ENCODE measurements around the gene ATP11C.

DNA sequence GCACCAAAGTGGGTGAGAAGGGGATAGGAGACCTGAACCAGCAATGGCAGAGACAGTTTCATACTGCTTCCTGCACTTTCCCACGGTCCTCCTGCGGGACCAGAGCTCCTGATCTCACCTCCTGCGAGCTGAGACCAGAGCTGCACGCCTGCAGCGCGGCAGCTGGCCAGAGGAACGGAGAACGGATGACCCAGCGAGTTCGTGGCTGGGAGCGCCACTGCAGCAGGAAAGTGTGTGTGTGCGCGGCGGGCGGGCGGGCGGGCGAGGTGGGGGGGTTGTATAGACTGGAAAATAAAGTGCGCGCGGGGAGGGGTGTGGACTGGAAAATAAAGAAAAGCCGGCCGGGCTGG is 241.4 kb downstream of the ATP11C start:
- TF ChIP-seq, protein P1, sequence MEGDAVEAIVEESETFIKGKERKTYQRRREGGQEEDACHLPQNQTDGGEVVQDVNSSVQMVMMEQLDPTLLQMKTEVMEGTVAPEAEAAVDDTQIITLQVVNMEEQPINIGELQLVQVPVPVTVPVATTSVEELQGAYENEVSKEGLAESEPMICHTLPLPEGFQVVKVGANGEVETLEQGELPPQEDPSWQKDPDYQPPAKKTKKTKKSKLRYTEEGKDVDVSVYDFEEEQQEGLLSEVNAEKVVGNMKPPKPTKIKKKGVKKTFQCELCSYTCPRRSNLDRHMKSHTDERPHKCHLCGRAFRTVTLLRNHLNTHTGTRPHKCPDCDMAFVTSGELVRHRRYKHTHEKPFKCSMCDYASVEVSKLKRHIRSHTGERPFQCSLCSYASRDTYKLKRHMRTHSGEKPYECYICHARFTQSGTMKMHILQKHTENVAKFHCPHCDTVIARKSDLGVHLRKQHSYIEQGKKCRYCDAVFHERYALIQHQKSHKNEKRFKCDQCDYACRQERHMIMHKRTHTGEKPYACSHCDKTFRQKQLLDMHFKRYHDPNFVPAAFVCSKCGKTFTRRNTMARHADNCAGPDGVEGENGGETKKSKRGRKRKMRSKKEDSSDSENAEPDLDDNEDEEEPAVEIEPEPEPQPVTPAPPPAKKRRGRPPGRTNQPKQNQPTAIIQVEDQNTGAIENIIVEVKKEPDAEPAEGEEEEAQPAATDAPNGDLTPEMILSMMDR (optimal IDR thresholded peaks at IDR 0.05 in 1 of 3, IDR thresholded peaks at IDR 0.05 in 1 of 3, conservative IDR thresholded peaks at IDR 0.05 in 1 of 3; ENCODE audit: extremely low read depth in 1 of 3, insufficient read depth in 2 of 3, low read length in 3 of 3) = no peak
- TF ChIP-seq EZH2 (IDR thresholded peaks at IDR 0.05; ENCODE audit: low read length) = no peak

Data from keratinocyte (primary cell).